K562 (cell line): Measurements from ENCODE around the gene GPR4. TPM values are rescaled to one million over a fixed set of nuclear protein-coding genes. Genes with fewer than 3 reads are reported as not detected.

Source experiments
- ATAC-seq: fragments of 200-7000 bp; cut with Tn5 transposase; 3 replicates; pipeline ENCODE4 v1.9.1; 2020; ENCODE audit warnings: moderate library complexity
- BruUV-seq: library from RNA; stranded (reverse); fragments of 400-500 nt; replicated peaks from 2 replicates; lab custom pipeline; 2021; lab: Mats Ljungman, UMichigan
- CTCF ChIA-PET: fragments of 300-600 bp; formaldehyde crosslinking; extraction: SDS; loops from one replicate; lab custom pipeline; 2021; ENCODE audit warnings: low intra/inter-chr PET ratio; lab: Yijun Ruan, JAX
- POLR2A ChIA-PET: fragments of 300-600, 350-650 bp; sonication (Branson Sonifier 250); formaldehyde crosslinking; extraction: SDS; loops from one replicate; lab custom pipeline; 2021; ENCODE audit warnings: antibody characterized with exemption, inconsistent platforms; lab: Yijun Ruan, JAX
- DNase-seq, 4 experiments: peaks; one replicate each; pipeline versions ENCODE4 v3.0.0 to v3.0.0-alpha.2; 2011 to 2018; ENCODE audit warnings: low spot score in 3 of 4, mixed read lengths in 3 of 4; ENCODE audit errors: extremely low read depth in 1 of 4
- FAIRE-seq: peaks from 2 replicates; lab custom pipeline; 2011; peaks lifted over from hg19 to GRCh38; lab: Jason Lieb, UNC
- H2AFZ ChIP-seq: 2 replicates; pipeline ENCODE4 v1.6.0; 2011; ENCODE audit warnings: low read depth, low read length, control low read depth, inconsistent platforms
- H3K27ac ChIP-seq: fragments of 200-600 bp; 3 replicates; pipeline ENCODE4 v1.8.0; 2011; ENCODE audit warnings: low read depth, mild to moderate bottlenecking, control low read depth, inconsistent platforms, low read length, moderate library complexity, mixed read lengths; ENCODE audit errors: extremely low read depth
- H3K27me3 ChIP-seq, 2 experiments: fragments of 300-600 bp in 1 of 2; 2 replicates in 1 of 2; 3 replicates in 1 of 2; pipeline versions ENCODE4 v1.6.0 to v1.8.0; 2011; ENCODE audit warnings: inconsistent platforms in 2 of 2, low read length in 2 of 2, mild to moderate bottlenecking in 1 of 2, mixed read lengths in 1 of 2, moderate library complexity in 1 of 2; ENCODE audit not compliant: control insufficient read depth in 2 of 2, insufficient read depth in 2 of 2
- H3K36me3 ChIP-seq: fragments of 300-600 bp; 3 replicates; pipeline ENCODE4 v1.8.0; 2011; ENCODE audit warnings: mild to moderate bottlenecking, low read length, inconsistent platforms; ENCODE audit not compliant: control insufficient read depth, insufficient read depth
- H3K4me1 ChIP-seq, 2 experiments: fragments of 200-600 bp in 1 of 2; replicated peaks in 1 of 2; 2 replicates in 1 of 2; 3 replicates in 1 of 2; pipeline versions ENCODE4 v1.5.1 to v1.8.0; 2011; ENCODE audit warnings: inconsistent platforms in 2 of 2, low read length in 2 of 2, mild to moderate bottlenecking in 1 of 2, mixed read lengths in 1 of 2, moderate library complexity in 1 of 2; ENCODE audit not compliant: control insufficient read depth in 2 of 2, insufficient read depth in 2 of 2
- H3K4me2 ChIP-seq: 2 replicates; pipeline ENCODE4 v1.6.1; 2011; ENCODE audit warnings: low read length, control low read depth, inconsistent platforms, mixed read lengths; ENCODE audit not compliant: insufficient read depth
- H3K4me3 ChIP-seq: fragments of 200-600 bp; sonication (generic), shearing (Covaris generic); 2 replicates; pipeline ENCODE4 v1.5.1; 2016; ENCODE audit warnings: control low read depth, inconsistent platforms
- H3K79me2 ChIP-seq: fragments of 200-600 bp; 3 replicates; pipeline ENCODE4 v1.8.0; 2011; ENCODE audit warnings: low read length, inconsistent platforms; ENCODE audit not compliant: control insufficient read depth, insufficient read depth
- H3K9ac ChIP-seq, 2 experiments: 2 replicates each; pipeline versions ENCODE4 v1.6.0 to v1.6.1; 2011; ENCODE audit warnings: low read depth in 2 of 2, low read length in 2 of 2, control low read depth in 1 of 2, inconsistent platforms in 1 of 2, mild to moderate bottlenecking in 1 of 2, mixed read lengths in 1 of 2; ENCODE audit not compliant: insufficient read depth in 1 of 2
- H3K9me1 ChIP-seq: one replicate; pipeline ENCODE4 v1.6.0; 2011; ENCODE audit warnings: inconsistent platforms, mild to moderate bottlenecking, low read length, moderate library complexity; ENCODE audit not compliant: control insufficient read depth, insufficient read depth
- H3K9me3 ChIP-seq: replicated peaks from 2 replicates; pipeline ENCODE4 v1.5.1; 2011; ENCODE audit warnings: low read depth, low read length, inconsistent platforms; ENCODE audit not compliant: control insufficient read depth, insufficient read depth
- H4K20me1 ChIP-seq: replicated peaks from 2 replicates; pipeline ENCODE4 v1.6.1; 2011; ENCODE audit warnings: low read length, inconsistent platforms, mixed read lengths; ENCODE audit not compliant: control insufficient read depth, insufficient read depth
- BRCA1 ChIP-seq, 2 experiments: fragments of 450-650 bp in 1 of 2; sonication (generic) in 1 of 2; formaldehyde crosslinking in 1 of 2; IDR thresholded peaks; 2 replicates each; pipeline versions ENCODE4 v1.5.0 to v1.6.1; 2017 to 2020; ENCODE audit warnings: mild to moderate bottlenecking in 1 of 2, missing genetic modification reagents in 1 of 2
- HLTF ChIP-seq: fragments of 450-650 bp; IDR thresholded peaks from 2 replicates; pipeline ENCODE4 v1.6.1; 2016
- TAL1 ChIP-seq: fragments of 450-650 bp; IDR thresholded peaks from 2 replicates; pipeline ENCODE4 v1.6.1; 2016; ENCODE audit warnings: mild to moderate bottlenecking
- WGBS: fragments of 100-300 bp; shearing (Covaris generic); methylation state at CpG from one replicate; pipeline ENCODE4 v1.1.6; 2016; ENCODE audit warnings: low coverage, mixed read lengths; ENCODE audit not compliant: insufficient coverage; ENCODE audit errors: missing lambda C conversion rate; 5-methylcytosine and 5-hydroxymethylcytosine counted together
- in situ Hi-C: fragments of 300-500 bp; cut with MboI; formaldehyde crosslinking; loops from 4 replicates; pipeline ENCODE4 v1.15.0; 2018; ENCODE audit warnings: inconsistent platforms, mixed read lengths
- intact Hi-C: fragments of 100-400 bp; cut with micrococcal nuclease; formaldehyde crosslinking; loops from 2 replicates; pipeline ENCODE4 v1.14.2; 2022
- polyA plus RNA-seq, 8 experiments: library from polyadenylated mRNA; depleted of rRNA in 4 of 8; stranded (reverse) in 5 of 8; unstranded in 3 of 8; fragments of >200 nt; fragmentation: Nextera tagmentation in 2 of 8; fragmentation: Illumina TruSeq in 1 of 8; extraction: Ambion mirVana in 2 of 8; extraction: Trizol in 1 of 8; gene quantifications; 2 replicates each; pipeline versions ENCODE4 v1.2.1 to v1.2.3, GENCODE V29; 2011 to 2014; ENCODE audit warnings: inconsistent platforms in 1 of 8, missing spikeins in 1 of 8
- total RNA-seq, 7 experiments: library from RNA; depleted of rRNA in 6 of 7; stranded (reverse); fragments of >200 nt in 6 of 7; fragmentation: Illumina TruSeq in 2 of 7; extraction: Trizol in 2 of 7; gene quantifications; 2 replicates each; pipeline versions ENCODE4 v1.2.1 to v1.2.3, GENCODE V29; 2011 to 2021; ENCODE audit warnings: low replicate concordance in 1 of 7
- TF ChIP-seq, protein P1 (sequence below): sonication (generic); formaldehyde crosslinking; IDR thresholded peaks from 2 replicates; pipeline ENCODE4 v1.8.1; 2022; ENCODE audit warnings: missing genetic modification reagents

Gene GPR4
- total and polyA plus RNA-seq, 9 of the 15 experiments (the other 6 are each of a cell fraction or from before 2014, with no cell fraction given): 0.03 to 0.09 (median 0.04) TPM; not detected in 5

DNA sequence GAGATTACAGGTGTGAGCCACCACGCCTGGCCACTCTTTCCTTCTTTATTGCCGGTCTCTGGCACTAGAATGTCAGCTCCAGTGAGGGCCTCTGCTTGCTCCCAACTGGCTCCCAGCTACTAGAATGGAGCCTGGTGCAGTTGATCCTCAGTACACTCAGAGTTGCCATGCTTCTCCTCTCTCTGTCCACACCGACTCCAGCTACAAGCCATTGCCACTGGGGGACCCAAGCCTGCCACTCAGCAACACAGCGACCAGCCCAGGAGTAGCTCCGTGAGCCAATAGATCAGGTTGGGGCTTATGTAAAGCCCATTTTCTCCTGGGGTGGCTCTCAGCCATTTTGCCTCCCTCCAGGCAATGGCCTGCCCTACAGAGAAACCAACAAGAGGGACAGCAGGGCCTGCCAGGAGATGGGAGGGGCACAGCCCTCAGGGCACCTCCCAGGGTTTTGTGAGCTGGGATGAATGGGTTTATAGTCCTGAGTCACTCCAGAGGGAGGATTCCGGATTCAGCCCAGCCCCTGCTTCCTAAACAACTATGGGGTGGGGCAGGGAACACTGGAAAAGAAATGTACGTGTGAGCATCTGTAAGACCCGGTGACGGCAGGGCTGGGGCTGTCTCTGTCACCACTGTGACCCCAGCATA is 53.9 kb downstream of the GPR4 start:
- H3K4me3 ChIP-seq: no peak overlapping the region
- intact Hi-C loops: no loop called here
- ATAC-seq (no peak), DNase-seq (peak in 2 of 4 experiments; percentile 5 to 7), FAIRE-seq (no peak)
- H2AFZ ChIP-seq: no peak overlapping the region
- WGBS: 82% methylated on average over 9 of the region's 9 CpGs
- H4K20me1 ChIP-seq: 0 out of 2 replicates have a peak, but pooled peaks cover 3% of the 10 kb centered on the region
- in situ Hi-C loops: no loop called here
- ChIA-PET POLR2A (interaction anchor here (1.3 to 2.4 kb wide), 2 partner anchors 10 to 12 kb away, joined by 5 to 10 read pairs; no protein-coding TSS in a partner anchor), CTCF (no interaction called here)
- BruUV-seq: no TSS peak
- H3K4me2 ChIP-seq: no peak overlapping the region
- no peaks in the 10 kb centered on the region for H3K9me1 ChIP-seq
- no peak overlapping the region for H3K27ac ChIP-seq
- TF ChIP-seq, protein P1, sequence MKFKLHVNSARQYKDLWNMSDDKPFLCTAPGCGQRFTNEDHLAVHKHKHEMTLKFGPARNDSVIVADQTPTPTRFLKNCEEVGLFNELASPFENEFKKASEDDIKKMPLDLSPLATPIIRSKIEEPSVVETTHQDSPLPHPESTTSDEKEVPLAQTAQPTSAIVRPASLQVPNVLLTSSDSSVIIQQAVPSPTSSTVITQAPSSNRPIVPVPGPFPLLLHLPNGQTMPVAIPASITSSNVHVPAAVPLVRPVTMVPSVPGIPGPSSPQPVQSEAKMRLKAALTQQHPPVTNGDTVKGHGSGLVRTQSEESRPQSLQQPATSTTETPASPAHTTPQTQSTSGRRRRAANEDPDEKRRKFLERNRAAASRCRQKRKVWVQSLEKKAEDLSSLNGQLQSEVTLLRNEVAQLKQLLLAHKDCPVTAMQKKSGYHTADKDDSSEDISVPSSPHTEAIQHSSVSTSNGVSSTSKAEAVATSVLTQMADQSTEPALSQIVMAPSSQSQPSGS (CRISPR knock-in tag): no peak
- TF ChIP-seq HLTF: no peak
- TF ChIP-seq BRCA1 (IDR thresholded peaks at IDR 0.05): no peak
- no peak for TF ChIP-seq BRCA1 (CRISPR knock-in tag; IDR thresholded peaks at IDR 0.05)
- no peak for TF ChIP-seq TAL1
- H3K4me1 ChIP-seq: no peaks in the 10 kb centered on the region; a peak in 2 of 5 replicates
- peak overlapping the region in 1 of 2 experiments; percentile 81; a peak in 2 of 4 replicates for H3K9ac ChIP-seq
- H3K79me2 ChIP-seq: no peaks in the 10 kb centered on the region; the same call in 2 of the 3 replicates
- H3K9me3 ChIP-seq: no peaks in the 10 kb centered on the region
- peaks cover 3% of the 10 kb centered on the region; the same call in 2 of the 3 replicates for H3K36me3 ChIP-seq
- no peaks in the 10 kb centered on the region for H3K27me3 ChIP-seq
